GM21723 (cell line): ENCODE measurements around the gene ST7.
"Not testable (repeated sequence)": the region's sequence is repeated elsewhere in the genome, so short reads cannot be mapped to it uniquely, and the experiment has no call there.

Source experiments
- ATAC-seq: cut with Tn5 transposase; IDR thresholded peaks from one replicate; pipeline ENCODE4 v1.9.1; 2021; ENCODE audit warnings: mild to moderate bottlenecking, moderate library complexity; ENCODE audit not compliant: unreplicated experiment

Gene ST7

GRCh38 chr7:116950889-116951351 lies 2.4 kb upstream of the ST7 start:
- no peak for ATAC-seq

- no peak for ATAC-seq
Observed at GRCh38 chr7:116951366-116952292, 1.7 kb upstream of the ST7 start.

GRCh38 chr7:116952635-116953371 lies 498 bp upstream of the ST7 start:
- ATAC-seq = peak; percentile 10

DNA sequence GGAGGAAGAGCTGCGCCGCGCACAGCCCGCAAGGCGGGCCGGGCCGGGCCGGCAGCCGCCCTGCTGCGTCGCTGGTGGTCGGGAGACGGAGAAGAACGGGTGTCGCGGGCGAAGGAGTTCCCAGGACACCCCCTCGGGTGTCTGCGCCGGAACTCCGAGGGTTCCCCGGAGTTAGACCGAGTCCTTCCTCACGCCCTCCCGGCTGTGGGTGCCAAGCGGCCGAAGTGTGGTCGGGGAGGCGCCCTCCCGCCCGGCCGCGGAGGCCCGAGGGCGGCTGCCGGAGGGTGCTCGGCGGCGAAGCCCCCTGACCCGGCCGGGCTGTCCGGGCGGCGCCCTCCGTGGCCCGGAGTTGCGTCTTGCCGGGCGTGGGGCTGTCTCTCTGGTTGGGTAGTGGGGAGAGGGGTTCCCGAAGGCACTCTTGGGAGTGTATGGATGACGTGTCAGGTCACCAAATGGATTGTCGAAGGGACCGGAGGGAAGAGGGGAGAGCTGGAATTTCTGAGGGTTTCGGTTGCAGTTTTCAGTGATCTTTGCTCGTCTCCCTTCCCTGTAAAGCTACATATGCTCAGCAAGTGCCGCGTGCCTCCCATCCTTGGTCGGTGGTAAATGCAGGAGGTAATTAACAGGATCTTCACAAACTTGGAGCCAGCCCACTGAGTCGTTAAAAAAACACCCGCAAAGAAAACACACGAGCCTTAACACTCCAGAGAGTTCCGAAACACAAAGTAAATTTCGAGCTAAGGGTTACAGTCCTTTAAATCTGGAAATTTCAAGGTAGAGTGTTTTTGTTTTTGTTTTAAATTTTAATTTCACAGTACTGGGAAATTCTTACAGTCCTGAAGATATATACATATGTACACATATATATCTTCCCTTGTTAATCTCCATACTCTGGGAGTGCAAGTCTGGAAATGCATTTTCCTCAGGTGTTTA lies 871 bp downstream of the ST7 start:
- ATAC-seq = peak; percentile 19

DNA sequence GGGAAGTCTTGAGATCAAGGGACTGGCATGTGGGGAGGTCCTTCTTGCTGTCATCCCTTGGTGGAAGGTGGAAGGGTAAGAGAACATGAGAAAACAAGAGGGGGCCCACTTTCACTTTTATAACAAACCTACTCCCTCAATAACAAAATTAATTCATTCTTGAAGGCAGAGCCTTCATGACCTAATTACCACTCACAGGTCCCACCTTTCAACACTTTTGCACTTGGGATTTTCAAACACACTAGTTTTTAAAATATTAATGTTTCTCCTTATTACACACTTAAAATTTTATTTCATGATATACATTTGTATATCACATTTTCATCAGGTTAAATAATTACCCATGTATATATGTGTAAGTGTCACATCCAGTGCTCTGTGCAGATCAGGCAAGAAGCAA lies 2.0 kb downstream of the ST7 start:
- no peak for ATAC-seq

DNA sequence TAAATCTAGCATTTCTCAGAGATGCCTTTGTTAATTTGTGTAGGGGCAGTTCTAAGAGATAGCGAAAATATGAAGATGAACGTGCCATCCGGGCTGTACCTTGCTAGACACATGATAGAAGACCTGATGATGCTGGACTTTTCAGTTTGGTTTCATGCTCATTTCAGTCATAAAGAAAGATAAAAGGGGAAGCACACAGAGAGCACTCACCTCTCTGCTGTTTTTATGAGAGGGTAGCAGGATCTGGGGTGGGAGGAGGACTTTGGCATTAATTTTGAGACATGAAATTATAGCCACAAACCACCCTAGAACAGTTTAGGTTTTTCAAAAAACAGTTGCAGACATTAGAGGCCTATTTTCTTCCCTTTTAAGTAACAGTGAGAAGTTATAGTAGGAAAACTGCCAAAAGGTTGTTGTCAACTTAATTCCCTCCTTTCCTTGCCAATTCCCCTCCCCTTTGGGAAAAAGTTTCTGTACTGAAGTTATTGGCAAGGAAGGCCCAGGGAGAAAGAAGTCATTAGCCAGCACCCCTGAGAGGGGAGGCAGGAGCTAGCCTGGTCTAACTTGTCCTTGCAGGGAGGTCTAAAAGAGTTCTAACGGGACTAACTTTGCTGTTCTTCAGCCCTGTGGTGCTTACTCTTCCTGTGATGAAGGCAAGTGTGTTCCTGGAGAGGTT lies 2.6 kb downstream of the ST7 start:
- ATAC-seq = peak; percentile 78

GRCh38 chr7:116956477-116956804 lies 3.1 kb downstream of the ST7 start:
- ATAC-seq = no peak

- ATAC-seq = peak; percentile 30
Observed at GRCh38 chr7:116957874-116958273, 4.6 kb downstream of the ST7 start.

- not testable (repeated sequence) for ATAC-seq
Observed at GRCh38 chr7:116961966-116962673, 8.8 kb downstream of the ST7 start.

GRCh38 chr7:116963234-116963633 lies 9.9 kb downstream of the ST7 start:
- peak; percentile 50 for ATAC-seq

GRCh38 chr7:116966601-116967000 lies 13.3 kb downstream of the ST7 start:
- ATAC-seq = no peak

- no peak for ATAC-seq
Observed at GRCh38 chr7:116967254-116967922, 14.1 kb downstream of the ST7 start.

- ATAC-seq = no peak
Observed at GRCh38 chr7:116967983-116968382, 14.7 kb downstream of the ST7 start.

- no peak for ATAC-seq
Observed at GRCh38 chr7:116968631-116969030, 15.3 kb downstream of the ST7 start.

DNA sequence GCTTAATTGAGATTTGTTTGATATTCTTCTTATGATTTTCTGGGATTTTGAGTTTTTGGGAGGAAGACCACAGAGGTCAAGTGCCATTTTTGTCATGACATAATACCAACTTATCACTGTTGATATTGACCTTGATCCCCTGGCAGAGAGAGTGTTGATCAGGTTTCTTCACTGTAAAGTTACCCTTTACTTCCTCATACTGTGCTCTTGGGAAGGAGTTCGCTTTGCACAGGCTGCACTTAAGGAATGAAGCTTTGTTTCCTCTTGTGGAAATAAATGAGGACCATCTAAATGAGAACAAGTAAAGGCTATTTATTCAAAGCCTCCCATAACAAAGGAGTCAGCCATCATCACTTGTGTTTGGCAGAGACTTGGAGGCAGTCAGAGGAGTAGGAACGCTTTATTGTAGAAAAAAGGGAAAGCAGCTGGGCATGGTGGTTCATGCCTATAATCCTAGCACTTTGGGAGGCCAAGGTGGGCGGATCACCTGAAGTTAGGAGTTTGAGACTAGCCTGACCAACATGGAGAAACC lies 16.1 kb downstream of the ST7 start:
- no peak for ATAC-seq

GRCh38 chr7:116970238-116970910 lies 17.1 kb downstream of the ST7 start:
- peak; percentile 68 for ATAC-seq

DNA sequence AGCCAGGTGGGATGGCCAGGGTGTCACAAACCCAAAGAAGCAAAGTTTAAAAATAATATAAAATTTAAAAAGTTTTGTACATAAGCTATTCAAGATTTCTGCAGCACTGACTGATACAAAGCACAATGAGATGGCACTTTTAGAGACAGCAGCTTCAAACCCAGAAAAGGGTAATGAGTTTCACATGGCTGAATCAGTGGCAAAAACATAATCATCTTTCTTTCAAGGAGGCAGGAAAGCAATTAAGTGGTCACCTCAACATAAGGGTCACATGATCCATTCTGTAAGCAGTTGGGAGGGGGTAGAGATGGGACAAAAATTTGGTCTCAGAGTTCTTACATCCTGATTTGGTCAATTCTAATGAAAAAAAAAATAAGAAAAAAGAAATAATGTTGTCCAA lies 17.9 kb downstream of the ST7 start:
- ATAC-seq = not testable (repeated sequence)

- no peak for ATAC-seq
Observed at GRCh38 chr7:116971869-116972268, 18.6 kb downstream of the ST7 start.
